HG03280 (cell line): Measurements from ENCODE around the gene LCN9.
"Not testable (repeated sequence)": the region's sequence is repeated elsewhere in the genome, so short reads cannot be mapped to it uniquely, and the experiment has no call there.

Experiments
- ATAC-seq: cut with Tn5 transposase; IDR thresholded peaks from one replicate; pipeline ENCODE4 v1.9.1; 2021; ENCODE audit warnings: mild to moderate bottlenecking, moderate library complexity; ENCODE audit not compliant: unreplicated experiment

Gene LCN9, protein sequence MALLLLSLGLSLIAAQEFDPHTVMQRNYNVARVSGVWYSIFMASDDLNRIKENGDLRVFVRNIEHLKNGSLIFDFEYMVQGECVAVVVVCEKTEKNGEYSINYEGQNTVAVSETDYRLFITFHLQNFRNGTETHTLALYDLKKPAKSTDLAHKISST

GRCh38 chr9:135662758-135663450, at the start of gene LCN9:
LCN9 (plus strand) TSS chr9:135663309; CDS start chr9:135663322, 13 bp downstream.
- ATAC-seq = no peak

DNA sequence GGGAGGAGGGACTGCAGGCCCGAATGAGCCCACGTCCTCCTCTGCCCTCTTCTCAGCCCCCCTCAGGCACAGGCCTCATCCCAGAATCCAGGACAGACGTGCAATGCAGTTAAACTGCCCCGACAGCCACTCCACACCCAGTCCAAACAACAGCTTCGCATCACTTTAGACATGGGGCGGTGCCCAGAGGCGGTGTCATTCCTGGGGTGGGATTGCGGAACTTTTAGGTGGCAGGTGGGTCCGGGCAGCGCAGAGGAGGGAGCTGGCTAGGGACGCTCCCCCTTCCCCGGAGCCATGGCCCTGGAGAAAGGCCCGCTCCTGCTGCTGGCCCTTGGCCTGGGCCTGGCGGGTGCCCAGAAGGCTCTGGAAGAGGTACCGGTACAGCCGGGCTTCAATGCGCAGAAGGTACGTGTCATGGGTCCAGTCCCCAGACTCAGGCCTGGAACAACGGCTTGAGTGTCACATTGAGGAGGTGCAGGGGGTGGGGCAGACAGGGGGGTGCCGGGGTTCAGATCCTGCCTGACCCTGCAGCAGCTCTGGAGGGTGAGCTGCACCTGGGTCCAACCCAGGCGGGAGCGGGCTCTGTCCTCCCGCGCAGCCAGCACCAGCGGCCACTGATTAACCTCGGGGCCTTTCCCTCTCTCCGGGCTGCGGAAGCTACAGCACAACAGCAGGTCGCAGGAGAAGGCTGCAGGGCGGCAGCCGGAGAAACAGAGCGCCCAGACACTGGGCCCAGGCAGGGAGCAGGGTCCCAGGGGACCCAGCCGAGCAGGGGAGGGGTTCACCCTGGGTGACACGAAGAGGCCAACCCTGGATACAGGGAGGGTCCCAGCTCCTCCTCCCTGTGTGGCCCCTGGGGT, 48.9 kb upstream of the LCN9 start:
- ATAC-seq = no peak

GRCh38 chr9:135614821-135615665, 48.1 kb upstream of the LCN9 start:
- no peak for ATAC-seq

GRCh38 chr9:135615666-135616618, 47.2 kb upstream of the LCN9 start:
- no peak for ATAC-seq

GRCh38 chr9:135616619-135617537, 46.2 kb upstream of the LCN9 start:
- no peak for ATAC-seq

- ATAC-seq = no peak
Observed at GRCh38 chr9:135617538-135617900, 45.6 kb upstream of the LCN9 start.

DNA sequence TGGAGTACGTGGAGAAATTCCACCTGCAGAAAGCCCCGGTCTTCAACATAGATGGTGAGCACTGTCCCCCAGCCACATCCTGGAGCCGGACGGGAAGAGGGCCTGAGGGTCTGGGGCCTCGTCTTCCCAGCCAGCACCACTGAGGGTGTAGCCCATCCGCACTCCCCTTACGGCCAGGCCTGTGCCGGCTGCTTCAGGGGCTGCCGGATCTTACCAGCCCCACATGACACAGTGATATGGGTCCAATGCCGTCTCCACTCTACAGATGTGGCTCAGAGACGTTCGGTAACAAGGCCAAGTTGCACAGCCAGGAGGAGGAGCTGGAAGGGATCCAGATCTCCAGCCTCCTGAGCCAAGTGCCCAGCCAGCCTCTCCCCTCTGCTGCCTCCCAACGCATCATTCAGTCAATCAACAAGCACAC, 45.1 kb upstream of the LCN9 start:
- no peak for ATAC-seq

DNA sequence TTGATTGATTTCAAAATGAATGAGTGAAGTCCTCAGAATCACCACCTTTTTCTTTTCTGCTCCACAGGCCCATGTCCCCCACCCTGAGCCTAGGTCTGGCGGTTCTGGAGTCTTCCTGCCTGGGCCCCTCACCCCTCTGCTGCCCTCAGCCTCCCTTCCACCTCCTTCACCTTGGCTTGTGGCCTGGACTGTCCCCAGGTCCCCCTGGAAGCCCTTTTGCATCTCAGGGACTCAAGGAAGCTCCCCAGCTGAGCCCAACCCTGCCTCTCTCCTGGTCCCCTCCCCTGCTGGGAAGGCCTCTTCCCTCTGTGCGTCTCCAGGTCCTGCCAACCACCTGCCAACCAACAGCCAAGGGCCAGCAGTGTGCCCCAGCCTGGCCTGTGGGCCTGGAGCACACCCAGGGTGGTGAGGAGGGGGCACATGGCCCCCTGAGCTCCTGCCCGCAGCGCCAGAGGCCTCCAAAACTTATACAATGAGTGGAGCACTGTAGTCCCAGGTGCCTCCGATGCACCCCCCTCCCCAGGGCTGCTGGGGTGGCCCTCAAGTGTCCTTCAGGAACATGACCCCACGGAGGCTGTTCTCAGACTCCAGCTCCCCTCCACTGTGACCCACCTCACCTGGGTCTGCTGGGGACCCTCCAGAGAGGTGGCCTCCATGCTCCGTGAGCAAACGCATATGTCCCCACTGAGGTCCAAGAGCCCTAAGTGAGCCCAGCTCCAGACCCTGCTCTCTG, 44.1 kb upstream of the LCN9 start:
- ATAC-seq = no peak

DNA sequence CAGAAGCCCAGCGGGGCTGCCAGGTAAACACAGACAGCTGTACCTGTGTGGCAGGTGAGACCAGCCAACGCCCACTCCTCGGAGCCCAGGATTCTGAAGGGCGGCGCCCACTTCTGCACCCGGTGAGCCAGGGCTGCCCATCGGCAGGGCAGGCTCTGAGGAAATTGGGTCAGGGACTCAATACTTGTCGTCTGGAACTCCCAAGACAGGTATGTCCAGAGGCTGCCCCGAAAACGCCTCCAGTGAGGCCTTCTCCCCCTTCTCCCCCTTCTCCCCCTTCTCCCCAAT, 43.6 kb upstream of the LCN9 start:
- ATAC-seq = no peak

GRCh38 chr9:135620558-135620957, 42.6 kb upstream of the LCN9 start:
- ATAC-seq = no peak

- no peak for ATAC-seq
Observed at GRCh38 chr9:135622415-135623020, 40.6 kb upstream of the LCN9 start.

- no peak for ATAC-seq
Observed at GRCh38 chr9:135624282-135624681, 38.8 kb upstream of the LCN9 start.

- no peak for ATAC-seq
Observed at GRCh38 chr9:135632841-135633240, 30.3 kb upstream of the LCN9 start.

GRCh38 chr9:135636930-135637530, 26.1 kb upstream of the LCN9 start:
- not testable (repeated sequence) for ATAC-seq

DNA sequence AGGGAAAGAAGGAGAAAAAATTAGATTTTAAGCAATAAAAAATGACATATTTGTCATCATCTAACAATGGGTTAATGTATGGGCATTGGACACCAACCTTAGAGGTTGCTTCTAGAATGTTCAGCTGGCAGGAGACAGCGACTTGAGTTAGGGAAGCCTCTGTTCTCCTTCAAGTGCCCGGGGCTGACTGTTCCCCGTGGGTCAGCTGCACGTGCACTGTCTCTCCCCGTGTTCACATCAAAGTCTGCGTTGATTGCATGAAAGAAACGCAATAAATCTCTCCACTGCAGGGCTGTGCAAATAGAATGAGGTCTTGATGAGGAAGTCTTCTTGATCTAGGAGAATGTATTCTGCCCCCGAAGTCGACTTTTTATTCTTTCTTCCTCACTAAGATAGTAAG, 23.9 kb upstream of the LCN9 start, which contains the start of gene GLT6D1:
TSS of gene GLT6D1 (minus strand) at position 345 of the 400 bp plus-strand sequence. CDS start 353 bp downstream, outside the sequence.
- no peak for ATAC-seq

DNA sequence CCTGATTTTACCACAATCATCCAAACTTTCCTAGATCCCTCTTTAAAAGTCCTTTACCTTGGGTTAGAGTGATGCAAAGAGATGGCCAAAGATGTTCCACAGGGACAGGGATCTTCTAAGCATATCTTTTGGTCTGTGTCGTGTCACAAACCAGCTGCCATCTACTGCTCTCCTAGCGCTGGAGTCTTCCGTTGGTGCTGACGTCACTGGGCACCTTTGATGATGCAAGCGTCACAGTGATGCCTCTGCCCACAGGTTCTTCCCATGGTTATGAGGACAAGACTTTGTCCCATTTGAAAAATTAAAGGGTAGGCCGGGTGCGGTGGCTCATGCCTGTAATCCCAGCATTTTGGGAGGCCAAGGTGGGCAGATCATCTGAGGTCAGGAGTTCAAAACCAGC, 22.1 kb upstream of the LCN9 start:
- no peak for ATAC-seq

- ATAC-seq = no peak
Observed at GRCh38 chr9:135641745-135642144, 21.4 kb upstream of the LCN9 start.
